PC-9 (cell line): ENCODE measurements around the gene GOLPH3.

Experiments
- EZH2 ChIP-seq: fragments of 200-600 bp; sonication (generic); IDR thresholded peaks from 2 replicates; pipeline ENCODE4 v1.8.0; 2017; ENCODE audit warnings: antibody characterized with exemption, low read depth
- TF ChIP-seq, protein P1 (sequence below): fragments of 200-600 bp; sonication (generic); conservative IDR thresholded peaks from 2 replicates; pipeline ENCODE4 v1.6.1; 2017; ENCODE audit warnings: mixed run types, antibody characterized with exemption, mild to moderate bottlenecking, moderate library complexity

DNA sequence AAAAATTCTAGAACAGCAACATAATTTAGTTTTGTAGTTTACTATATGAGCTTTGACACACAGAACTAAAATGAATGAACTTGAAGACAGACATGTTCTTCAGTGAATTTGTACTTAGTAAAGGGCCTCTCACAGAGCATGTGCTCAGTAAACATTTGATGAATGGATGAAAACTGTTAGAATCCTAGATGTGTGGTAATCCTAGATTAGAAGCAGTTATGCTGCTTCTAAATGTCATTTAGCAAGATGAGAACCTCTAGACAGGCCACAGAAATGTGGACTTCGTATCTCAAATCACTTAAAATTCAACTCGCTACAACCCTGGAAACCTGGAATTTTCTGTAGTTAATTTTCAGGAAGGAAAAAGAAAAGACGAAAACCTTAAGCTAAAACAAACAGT lies 8.5 kb downstream of the GOLPH3 start:
- TF ChIP-seq, protein P1, sequence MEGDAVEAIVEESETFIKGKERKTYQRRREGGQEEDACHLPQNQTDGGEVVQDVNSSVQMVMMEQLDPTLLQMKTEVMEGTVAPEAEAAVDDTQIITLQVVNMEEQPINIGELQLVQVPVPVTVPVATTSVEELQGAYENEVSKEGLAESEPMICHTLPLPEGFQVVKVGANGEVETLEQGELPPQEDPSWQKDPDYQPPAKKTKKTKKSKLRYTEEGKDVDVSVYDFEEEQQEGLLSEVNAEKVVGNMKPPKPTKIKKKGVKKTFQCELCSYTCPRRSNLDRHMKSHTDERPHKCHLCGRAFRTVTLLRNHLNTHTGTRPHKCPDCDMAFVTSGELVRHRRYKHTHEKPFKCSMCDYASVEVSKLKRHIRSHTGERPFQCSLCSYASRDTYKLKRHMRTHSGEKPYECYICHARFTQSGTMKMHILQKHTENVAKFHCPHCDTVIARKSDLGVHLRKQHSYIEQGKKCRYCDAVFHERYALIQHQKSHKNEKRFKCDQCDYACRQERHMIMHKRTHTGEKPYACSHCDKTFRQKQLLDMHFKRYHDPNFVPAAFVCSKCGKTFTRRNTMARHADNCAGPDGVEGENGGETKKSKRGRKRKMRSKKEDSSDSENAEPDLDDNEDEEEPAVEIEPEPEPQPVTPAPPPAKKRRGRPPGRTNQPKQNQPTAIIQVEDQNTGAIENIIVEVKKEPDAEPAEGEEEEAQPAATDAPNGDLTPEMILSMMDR = no peak
- TF ChIP-seq EZH2 = no peak
